ENCODE results near the gene CXorf49B.
"Not testable (repeated sequence)": the region's sequence is repeated elsewhere in the genome, so short reads cannot be mapped to it uniquely, and the experiment has no call there.

CXorf49B gene

GRCh38 chrX:71763049-71763448 lies at the start of gene CXorf49B:
Gene CXorf49B, plus strand, starts transcription at chrX:71763349. Its CDS starts 75 bp downstream, at chrX:71763424.
- not testable (repeated sequence) for DNase-seq (ENCODE audit: low read depth in 3 of 3)

GRCh38 chrX:71714064-71714463 lies 49.1 kb upstream of the CXorf49B start:
- DNase-seq (ENCODE audit: low read depth in 3 of 3) = not testable (repeated sequence)

GRCh38 chrX:71715551-71715950 lies 47.6 kb upstream of the CXorf49B start:
- DNase-seq (ENCODE audit: low read depth in 3 of 3) = not testable (repeated sequence)

GRCh38 chrX:71716323-71716722 lies 46.8 kb upstream of the CXorf49B start:
- not testable (repeated sequence) for DNase-seq (ENCODE audit: low read depth in 3 of 3)

- not testable (repeated sequence) for DNase-seq (ENCODE audit: low read depth in 3 of 3)
These were observed 45.0 kb upstream of the CXorf49B start, which contains the start of gene CXorf49 for GRCh38 chrX:71718185-71718584. Gene CXorf49, minus strand, starts transcription at chrX:71718285. Its CDS starts 134 bp downstream, at chrX:71718151.

- DNase-seq (ENCODE audit: low read depth in 3 of 3) = not testable (repeated sequence)
These were observed 44.0 kb upstream of the CXorf49B start for GRCh38 chrX:71719195-71719594.

- DNase-seq (ENCODE audit: low read depth in 3 of 3) = not testable (repeated sequence)
These were observed 42.8 kb upstream of the CXorf49B start for GRCh38 chrX:71720289-71720886.

GRCh38 chrX:71760688-71761281 lies 2.4 kb upstream of the CXorf49B start:
- DNase-seq (ENCODE audit: low read depth in 3 of 3) = not testable (repeated sequence)

GRCh38 chrX:71764832-71765231 lies 1.7 kb downstream of the CXorf49B start:
- DNase-seq (ENCODE audit: low read depth in 3 of 3) = not testable (repeated sequence)

GRCh38 chrX:71765613-71766012 lies 2.5 kb downstream of the CXorf49B start:
- not testable (repeated sequence) for DNase-seq (ENCODE audit: low read depth in 3 of 3)

GRCh38 chrX:71767134-71767533 lies 4.0 kb downstream of the CXorf49B start:
- not testable (repeated sequence) for DNase-seq (ENCODE audit: low read depth in 3 of 3)

- not testable (repeated sequence) for DNase-seq (ENCODE audit: low read depth in 3 of 3)
These were observed 15.2 kb downstream of the CXorf49B start for GRCh38 chrX:71778322-71778721.

- not testable (repeated sequence) for DNase-seq (ENCODE audit: low read depth in 3 of 3)
These were observed 19.2 kb downstream of the CXorf49B start for GRCh38 chrX:71782225-71782949.

- DNase-seq (ENCODE audit: low read depth in 3 of 3) = not testable (repeated sequence)
These were observed 19.8 kb downstream of the CXorf49B start for GRCh38 chrX:71782950-71783299.

- not testable (repeated sequence) for DNase-seq (ENCODE audit: low read depth in 3 of 3)
These were observed 20.6 kb downstream of the CXorf49B start for GRCh38 chrX:71783569-71784347.

GRCh38 chrX:71784348-71784983 lies 21.3 kb downstream of the CXorf49B start:
- not testable (repeated sequence) for DNase-seq (ENCODE audit: low read depth in 3 of 3)

GRCh38 chrX:71806450-71806849 lies 43.3 kb downstream of the CXorf49B start:
- not testable (repeated sequence) for DNase-seq (ENCODE audit: low read depth in 3 of 3)

- DNase-seq (ENCODE audit: low read depth in 3 of 3) = no peak
These were observed 46.7 kb downstream of the CXorf49B start for GRCh38 chrX:71809886-71810285.

GRCh38 chrX:71814123-71814912 lies 51.2 kb downstream of the CXorf49B start:
- DNase-seq (ENCODE audit: low read depth in 3 of 3) = no peak

GRCh38 chrX:71815121-71815905 lies 52.2 kb downstream of the CXorf49B start:
- no peak for DNase-seq (ENCODE audit: low read depth in 3 of 3)
